DMS153 treated with DMSO at 0.1 percent for 48 hours (cell line): ENCODE measurements around the gene BCL6B.

Experiments
- DNase-seq: peaks from one replicate; lab custom pipeline; 2025; ENCODE audit not compliant: unreplicated experiment; lab: John Stamatoyannopoulos, UW

Gene BCL6B

DNA sequence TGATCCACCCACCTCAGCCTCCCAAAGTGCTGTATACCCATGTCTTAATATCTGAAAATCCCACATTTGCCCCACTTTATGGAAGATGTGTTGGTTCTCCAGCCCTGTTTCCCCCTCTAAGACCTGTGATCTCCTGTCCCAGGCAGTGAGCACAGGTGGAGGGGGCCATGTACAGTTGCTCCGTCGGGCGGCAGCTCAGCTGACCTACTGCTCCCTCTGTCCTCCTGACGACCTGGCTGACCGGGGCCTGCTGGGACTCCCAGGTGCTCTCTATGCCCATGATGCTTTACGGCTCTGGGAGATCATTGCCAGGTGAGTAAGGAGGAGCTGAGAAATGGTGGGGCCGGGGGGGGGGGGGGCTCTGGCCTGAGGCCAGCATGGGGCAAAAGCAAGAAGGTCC lies 17.1 kb upstream of the BCL6B start:
- no peak for DNase-seq

DNA sequence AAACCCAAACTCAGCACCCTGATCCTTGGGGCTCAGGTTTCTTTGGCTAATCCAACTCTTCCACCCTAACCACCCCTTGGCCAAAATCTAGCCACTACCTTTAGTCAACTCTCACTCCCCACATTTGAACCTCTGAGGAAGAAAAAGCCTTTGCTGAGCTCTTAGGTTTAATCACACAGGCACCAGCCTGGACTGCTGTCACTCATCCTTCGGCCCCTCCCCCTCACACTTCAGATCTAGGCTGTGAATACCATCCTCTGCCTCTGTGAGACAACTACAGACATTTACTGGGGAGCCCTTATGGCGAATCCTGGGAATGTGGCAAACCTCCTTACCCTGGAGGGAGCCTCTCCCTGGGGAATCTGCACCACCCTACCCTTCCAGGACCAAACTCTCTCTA lies 15.7 kb upstream of the BCL6B start:
- DNase-seq: no peak

DNA sequence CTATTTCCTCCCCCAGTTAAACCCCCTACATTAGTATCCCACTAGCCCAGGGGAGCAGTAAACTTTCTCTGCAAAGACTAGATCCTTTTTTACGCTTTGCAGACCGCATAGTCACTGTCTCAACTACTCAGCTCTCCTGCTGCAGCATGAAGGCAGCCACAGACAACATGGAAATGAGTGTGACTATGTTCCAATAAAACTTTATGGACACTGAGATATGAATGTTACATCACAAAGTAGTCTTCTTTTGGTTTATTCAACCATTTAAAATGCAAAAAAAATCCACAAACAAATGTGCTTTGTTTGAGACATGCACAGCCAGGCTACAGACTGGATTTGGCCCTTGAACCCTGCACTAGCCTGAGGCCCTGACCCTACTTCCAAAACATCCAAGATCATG lies 12.3 kb upstream of the BCL6B start:
- DNase-seq: no peak

DNA sequence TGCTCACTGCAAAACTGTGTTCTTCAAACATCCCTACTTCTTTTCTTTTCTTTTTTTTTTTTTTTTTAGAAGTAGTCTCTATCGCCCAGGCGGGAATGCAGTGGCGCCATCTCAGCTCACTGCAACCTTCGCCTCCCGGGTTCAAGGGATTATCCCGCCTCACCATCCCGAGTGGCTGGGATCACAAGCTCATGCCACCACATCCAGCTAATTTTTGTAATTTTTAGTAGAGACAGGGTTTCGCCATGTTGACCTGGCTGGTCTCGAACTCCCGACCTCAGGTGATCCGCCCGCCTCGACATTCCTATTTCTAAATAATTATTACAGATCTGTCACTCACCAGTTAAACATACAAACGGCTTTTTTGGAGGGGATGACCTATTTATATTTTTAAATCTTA lies 11.4 kb upstream of the BCL6B start:
- DNase-seq: no peak

DNA sequence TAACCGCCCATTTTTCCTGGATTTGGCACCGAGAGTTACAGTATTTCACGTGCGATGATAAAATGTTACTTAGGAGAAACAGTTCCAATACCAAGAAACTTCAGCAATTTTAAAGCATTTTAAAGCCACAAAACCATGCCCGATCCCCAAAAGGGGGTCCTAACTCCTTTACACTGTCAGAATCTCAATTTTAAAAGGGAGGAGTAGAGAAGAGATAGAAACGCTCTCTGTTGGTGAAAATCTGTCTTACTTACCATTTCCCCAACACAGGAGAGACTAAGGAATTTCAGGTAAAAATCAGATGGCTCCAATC lies 11.0 kb upstream of the BCL6B start:
- no peak for DNase-seq

- DNase-seq: peak; percentile 37
Measured at GRCh38 chr17:7014261-7014994, 8.4 kb upstream of the BCL6B start.

GRCh38 chr17:7014995-7015958 lies 7.6 kb upstream of the BCL6B start:
- DNase-seq: no peak

DNA sequence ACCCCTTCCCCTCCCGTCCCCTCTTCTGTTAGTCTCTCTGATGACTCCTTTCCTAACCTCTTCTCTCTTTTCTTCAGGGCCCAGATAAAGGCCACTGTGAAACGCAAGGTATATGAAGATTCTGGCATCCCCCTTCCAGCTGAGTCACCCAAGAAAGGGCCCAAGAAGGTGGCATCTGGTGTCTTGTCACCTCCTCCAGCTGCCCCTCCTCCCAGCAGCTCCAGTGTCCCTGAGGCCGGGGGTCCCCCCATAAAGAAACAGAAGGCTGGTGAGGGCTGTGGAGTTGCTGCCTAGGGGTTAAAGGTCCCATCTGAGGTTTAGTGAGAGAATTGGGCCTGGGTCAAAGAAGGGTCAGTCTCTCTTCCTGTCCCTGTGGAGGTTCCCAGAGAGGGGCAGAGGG lies 6.4 kb upstream of the BCL6B start:
- DNase-seq: no peak

DNA sequence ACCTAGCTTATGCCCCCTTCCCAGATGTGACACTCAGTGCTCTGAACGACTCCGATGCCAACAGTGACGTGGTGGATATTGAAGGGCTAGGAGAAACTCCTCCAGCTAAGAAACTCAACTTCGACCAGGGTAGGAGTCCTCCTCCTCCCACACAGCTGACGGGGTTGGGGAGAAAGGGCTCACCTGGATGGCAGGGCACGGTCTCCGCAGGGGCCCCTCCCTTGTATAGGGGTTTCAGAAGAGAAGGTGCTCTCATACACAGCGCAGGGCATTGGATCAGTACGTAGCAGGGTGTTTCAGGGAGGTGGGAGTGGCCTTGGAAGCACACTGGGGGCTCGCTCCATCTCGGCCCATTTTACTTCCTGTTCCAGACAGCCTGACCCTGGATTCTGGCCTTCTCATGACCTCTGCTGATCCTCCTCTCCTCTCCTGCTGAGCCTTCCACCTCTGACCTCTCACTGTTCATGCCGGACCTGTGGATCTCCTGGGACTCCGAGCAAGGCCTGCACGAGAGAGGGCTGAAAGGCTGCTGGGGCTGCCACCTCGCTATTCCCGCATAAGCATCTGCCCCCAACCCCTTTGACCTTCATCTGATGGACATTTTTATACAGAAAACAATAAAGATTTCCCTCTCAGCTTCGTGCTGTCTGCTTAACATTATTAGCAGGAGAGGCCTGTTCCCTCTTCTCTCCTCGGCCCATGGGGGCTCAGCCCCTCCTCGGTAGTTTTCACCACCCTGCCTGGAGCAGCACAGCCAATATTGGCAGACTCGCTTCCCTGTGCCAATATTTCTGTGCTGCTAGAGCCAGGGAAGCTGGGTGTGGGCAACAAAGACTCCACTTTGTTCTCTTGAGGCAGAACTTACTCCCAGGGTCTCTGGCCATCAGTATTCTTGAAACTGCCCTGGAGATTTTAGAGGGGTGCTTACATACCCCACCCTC lies 5.7 kb upstream of the BCL6B start:
- no peak for DNase-seq

GRCh38 chr17:7017827-7018200 lies 5.0 kb upstream of the BCL6B start:
- DNase-seq: no peak

DNA sequence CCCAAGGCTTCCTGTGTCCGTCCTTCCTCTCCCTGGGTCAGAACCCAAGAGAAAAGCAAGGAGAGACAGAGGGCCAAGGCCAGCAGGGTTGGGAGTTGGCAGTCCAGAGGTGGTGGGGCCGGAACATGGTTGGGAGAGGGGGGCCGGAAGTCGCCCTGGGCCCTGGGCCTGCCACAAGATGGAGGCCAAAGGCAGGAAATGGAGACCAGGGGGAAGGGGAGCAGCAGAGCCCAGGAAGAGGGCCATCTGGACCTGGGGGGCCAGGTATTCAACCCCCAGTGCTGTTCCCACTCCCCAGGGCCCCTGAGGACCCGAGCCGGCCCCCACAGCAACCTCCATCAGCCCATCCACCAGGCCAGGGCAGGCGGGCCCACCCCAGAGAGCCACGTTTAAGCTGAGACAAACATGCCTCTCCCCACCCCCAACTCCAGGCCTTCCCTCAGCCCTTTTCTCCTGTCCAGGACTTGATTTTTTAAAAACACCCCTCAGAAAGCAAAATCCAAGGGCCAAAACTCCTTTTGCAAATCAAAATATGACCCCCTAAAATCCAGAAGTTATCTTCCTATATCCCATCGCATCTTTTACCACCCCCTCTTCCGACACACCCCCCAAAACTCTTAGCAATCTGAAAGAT lies 4.4 kb upstream of the BCL6B start:
- no peak for DNase-seq

DNA sequence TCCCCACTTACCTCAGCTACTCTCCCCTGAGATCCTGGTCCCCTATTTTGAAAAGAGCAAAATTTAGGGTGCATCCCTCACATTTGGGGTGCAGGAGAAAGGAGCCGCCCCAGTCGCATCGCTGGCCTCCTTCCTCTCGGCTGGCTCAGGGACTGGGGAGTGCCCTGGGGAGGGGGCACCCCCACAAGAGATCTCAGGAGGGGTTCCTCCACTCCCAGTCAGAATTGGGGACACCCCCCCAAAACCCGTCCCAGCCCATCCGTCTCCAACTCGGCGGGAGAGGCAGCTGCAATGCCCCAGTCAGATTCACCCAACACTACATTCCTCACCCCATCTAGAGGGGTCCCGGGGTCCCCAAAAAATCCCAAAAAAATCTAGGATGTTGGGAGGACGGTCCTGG lies 3.5 kb upstream of the BCL6B start:
- DNase-seq: no peak

DNA sequence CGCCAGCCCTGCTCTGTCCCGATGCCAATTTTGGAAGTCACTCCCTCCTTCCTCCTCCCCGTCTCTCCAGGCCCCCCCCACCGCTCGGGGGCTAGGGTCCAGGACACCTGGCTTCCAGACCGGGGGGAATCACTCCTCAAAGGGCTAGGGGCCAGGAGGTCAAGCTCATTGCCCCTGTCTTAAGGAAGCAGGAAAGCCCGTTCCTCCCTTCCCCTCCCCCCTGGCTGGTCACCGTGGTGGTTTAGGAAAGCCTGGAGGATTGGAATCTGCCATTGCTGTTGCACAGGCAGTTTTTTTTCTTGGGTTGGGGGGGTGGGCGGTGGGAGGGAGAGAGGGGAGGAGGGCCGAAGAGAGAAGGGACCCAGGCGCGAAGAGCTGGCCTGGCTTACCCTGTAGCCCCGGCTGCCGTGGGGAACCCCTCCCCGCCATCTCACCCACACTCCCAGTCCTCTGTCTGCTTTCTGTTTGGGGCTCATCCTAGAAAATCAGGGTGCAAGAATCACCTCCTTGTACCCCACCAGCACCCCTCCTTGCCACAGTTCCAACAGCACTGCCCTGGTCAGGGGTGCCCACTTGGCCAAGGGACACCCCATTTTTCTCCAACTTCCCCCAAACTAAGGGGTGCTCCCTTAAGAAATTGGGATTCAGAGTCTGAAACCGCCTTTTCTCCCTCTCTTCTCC lies 2.9 kb upstream of the BCL6B start:
- no peak for DNase-seq

DNA sequence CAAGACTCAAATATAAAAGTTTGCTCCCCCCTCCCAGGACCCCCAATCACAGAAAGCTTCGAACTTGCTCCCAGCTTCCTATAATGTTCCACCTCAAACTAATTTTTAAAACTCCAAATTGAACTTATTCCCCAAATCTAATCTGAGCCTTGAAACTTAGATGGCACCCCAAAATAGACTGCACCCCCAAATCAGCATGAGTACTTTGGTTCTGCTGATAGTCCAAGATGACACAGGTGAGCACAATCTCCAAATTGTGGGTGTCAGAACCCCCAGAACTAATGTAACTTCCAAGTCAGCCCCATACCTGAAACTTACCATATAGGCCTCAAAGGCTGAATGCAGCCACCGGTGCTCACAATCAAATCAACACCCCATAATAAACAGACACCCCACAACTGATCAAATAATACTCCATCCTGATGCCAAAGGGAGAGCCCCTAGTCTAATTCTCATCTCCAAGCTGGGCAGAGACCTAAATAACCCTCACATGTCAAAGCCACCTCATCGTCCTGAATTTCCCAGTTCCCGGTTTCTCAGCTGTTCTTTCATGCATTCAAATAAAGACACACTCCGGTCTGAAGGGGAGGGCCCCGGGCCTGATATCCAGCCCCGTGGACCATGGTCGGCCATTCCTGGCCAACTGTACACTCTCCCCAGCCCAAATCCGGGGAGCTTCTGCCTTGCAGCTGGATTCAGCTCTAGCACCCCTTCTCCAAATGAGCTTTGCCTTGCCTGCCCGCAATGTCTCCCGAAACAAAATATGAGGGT lies 1.8 kb upstream of the BCL6B start:
- no peak for DNase-seq

DNA sequence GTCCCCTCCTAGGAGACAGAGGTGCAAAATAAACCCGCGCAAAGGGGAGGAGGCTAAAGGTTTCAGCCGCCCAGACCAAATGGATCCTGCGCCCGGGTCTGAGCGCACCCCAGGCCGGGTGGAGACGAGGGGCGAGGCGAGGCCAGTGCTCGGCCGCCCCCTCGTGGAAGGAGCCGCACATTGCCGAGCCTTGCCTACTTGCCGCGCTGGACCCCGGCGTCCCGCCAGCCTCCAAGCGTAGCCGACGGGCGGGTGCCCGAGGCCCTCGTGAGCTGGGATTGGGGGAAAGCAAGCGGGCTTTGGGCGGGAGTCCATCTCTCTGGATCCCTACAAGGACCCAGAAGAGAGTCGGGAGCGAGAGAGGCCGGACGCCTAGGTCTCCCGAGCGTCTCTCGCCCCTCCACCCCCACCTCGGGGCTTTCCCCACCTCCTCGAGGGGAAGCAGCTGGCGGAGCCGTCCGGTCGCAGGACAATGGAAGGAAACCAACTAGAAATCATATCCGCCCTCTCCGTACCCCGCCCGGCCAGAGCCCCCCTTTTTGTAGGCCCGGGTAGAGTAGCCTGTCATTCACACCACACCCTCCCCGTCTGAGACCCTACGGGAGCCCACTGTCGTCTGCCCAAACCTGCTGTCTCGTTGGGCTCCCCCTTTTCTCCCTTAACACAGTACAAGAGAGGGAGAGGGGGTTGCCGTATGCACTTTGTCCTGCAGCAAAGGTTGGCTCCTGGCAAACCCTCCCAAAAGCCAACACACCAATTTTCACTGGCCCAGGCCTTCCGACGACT lies 664 bp upstream of the BCL6B start:
- peak; percentile 32 for DNase-seq

DNA sequence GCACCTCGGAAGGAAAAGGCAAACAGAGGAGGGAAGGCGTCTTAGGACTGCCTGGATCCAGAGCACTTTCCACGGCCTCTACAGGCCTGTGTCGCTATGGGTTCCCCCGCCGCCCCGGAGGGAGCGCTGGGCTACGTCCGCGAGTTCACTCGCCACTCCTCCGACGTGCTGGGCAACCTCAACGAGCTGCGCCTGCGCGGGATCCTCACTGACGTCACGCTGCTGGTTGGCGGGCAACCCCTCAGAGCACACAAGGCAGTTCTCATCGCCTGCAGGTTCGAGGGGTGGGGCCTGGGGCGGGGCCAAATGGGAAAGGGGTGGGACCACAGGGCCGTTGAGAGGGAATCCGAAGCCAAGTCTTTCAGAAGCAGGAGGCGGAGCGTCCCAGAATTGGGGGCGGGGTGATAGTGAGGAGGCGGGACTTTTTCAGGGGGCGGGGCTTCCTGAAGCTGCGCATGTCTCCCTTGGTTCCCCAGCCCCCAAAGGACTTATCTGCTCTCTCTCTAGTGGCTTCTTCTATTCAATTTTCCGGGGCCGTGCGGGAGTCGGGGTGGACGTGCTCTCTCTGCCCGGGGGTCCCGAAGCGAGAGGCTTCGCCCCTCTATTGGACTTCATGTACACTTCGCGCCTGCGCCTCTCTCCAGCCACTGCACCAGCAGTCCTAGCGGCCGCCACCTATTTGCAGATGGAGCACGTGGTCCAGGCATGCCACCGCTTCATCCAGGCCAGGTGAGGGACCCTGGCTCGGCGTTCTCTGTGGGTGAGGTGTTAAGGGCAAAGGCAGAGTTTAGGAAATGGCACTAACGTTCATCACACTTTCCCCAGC lies 939 bp downstream of the BCL6B start:
- peak; percentile 75 for DNase-seq

DNA sequence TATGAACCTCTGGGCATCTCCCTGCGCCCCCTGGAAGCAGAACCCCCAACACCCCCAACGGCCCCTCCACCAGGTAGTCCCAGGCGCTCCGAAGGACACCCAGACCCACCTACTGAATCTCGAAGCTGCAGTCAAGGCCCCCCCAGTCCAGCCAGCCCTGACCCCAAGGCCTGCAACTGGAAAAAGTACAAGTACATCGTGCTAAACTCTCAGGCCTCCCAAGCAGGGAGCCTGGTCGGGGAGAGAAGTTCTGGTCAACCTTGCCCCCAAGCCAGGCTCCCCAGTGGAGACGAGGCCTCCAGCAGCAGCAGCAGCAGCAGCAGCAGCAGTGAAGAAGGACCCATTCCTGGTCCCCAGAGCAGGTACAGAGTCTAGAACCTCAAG lies 1.5 kb downstream of the BCL6B start:
- DNase-seq: no peak

DNA sequence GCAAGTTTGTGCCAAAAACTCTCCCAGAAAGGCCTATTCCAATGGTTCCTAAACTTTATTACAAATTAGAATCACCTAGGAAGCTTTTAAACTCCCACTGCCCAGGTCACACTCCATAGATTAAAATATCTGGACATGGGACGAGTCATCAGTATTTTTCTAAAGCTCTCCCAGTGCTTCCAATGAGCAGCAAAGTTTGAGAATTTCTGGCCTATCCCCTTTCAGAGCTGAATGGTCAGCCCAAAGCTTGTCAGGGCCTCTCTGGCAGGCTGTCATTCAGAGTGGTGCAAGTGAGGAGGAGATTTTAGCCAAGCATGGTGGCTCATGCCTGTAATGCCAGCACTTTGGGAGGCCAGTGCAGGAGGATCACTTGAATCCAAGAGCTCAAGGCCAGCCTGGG lies 2.4 kb downstream of the BCL6B start:
- no peak for DNase-seq
